IMR-90 (cell line): ENCODE data around the gene CRCP. TPM values are rescaled to one million over a fixed set of nuclear protein-coding genes. Genes with fewer than 3 reads are reported as not detected.

ENCODE experiments used
- ATAC-seq: fragments of 200-7000 bp; cut with Tn5 transposase; 2 replicates; pipeline ENCODE4 v1.9.1; 2020; ENCODE audit warnings: low read depth, mild to moderate bottlenecking, moderate library complexity
- BruUV-seq: library from RNA; stranded (reverse); fragments of 400-500 nt; replicated peaks from 2 replicates; lab custom pipeline; 2021; lab: Mats Ljungman, UMichigan
- CTCF ChIA-PET: fragments of 300-600 bp; formaldehyde crosslinking; extraction: SDS; loops from one replicate; lab custom pipeline; 2021; ENCODE audit warnings: antibody characterized with exemption; lab: Yijun Ruan, JAX
- POLR2A ChIA-PET: fragments of 300-600 bp; sonication (Branson Sonifier 250); formaldehyde crosslinking; loops from one replicate; lab custom pipeline; 2022; ENCODE audit warnings: antibody characterized with exemption; ENCODE audit not compliant: unreplicated experiment; lab: Charles Lee
- DNase-seq: peaks from one replicate; pipeline ENCODE4 v3.0.0; 2013
- H2AFZ ChIP-seq: replicated peaks from 2 replicates; pipeline ENCODE3; 2013; ENCODE audit warnings: low read length, mild to moderate bottlenecking; ENCODE audit not compliant: poor library complexity
- H2AK5ac ChIP-seq: 2 replicates; pipeline ENCODE4 v1.6.1; 2013; ENCODE audit warnings: low read depth, low read length, inconsistent platforms
- H2AK9ac ChIP-seq: replicated peaks from 2 replicates; pipeline ENCODE3; 2013; ENCODE audit warnings: mild to moderate bottlenecking, low read depth, low read length, moderate library complexity; ENCODE audit not compliant: poor library complexity
- H2BK120ac ChIP-seq: 2 replicates; pipeline ENCODE4 v1.6.1; 2013; ENCODE audit warnings: low read depth, low read length, inconsistent platforms
- H2BK15ac ChIP-seq: 3 replicates; pipeline ENCODE4 v1.6.1; 2013; ENCODE audit warnings: low read depth, low read length, inconsistent platforms
- H2BK20ac ChIP-seq: 2 replicates; pipeline ENCODE4 v1.6.1; 2013; ENCODE audit warnings: low read depth, mild to moderate bottlenecking, inconsistent platforms, low read length, moderate library complexity
- H2BK5ac ChIP-seq: 2 replicates; pipeline ENCODE4 v1.6.1; 2013; ENCODE audit warnings: mild to moderate bottlenecking, low read depth, low read length, inconsistent platforms; ENCODE audit not compliant: poor library complexity, severe bottlenecking
- H3K14ac ChIP-seq: replicated peaks from 2 replicates; pipeline ENCODE4 v1.6.1; 2013; ENCODE audit warnings: low read depth, low read length, inconsistent platforms
- H3K18ac ChIP-seq: 2 replicates; pipeline ENCODE4 v1.6.1; 2013; ENCODE audit warnings: low read depth, low read length, control low read depth
- H3K23ac ChIP-seq: 2 replicates; pipeline ENCODE4 v1.6.1; 2013; ENCODE audit warnings: low read depth, low read length, inconsistent platforms
- H3K27ac ChIP-seq: 2 replicates; pipeline ENCODE4 v1.5.1; 2013; ENCODE audit warnings: mild to moderate bottlenecking, control low read depth, low read length; ENCODE audit not compliant: insufficient read depth
- H3K27me3 ChIP-seq: 2 replicates; pipeline ENCODE4 v1.6.1; 2013; ENCODE audit warnings: low read length; ENCODE audit not compliant: control insufficient read depth, insufficient read depth
- H3K36me3 ChIP-seq: 2 replicates; pipeline ENCODE4 v1.6.1; 2013; ENCODE audit warnings: low read length, mixed read lengths; ENCODE audit not compliant: control insufficient read depth, insufficient read depth
- H3K4ac ChIP-seq: 2 replicates; pipeline ENCODE4 v1.6.1; 2013; ENCODE audit warnings: low read depth, low read length, inconsistent platforms
- H3K4me1 ChIP-seq: 2 replicates; pipeline ENCODE4 v1.6.1; 2013; ENCODE audit warnings: low read length, mixed read lengths; ENCODE audit not compliant: control insufficient read depth, insufficient read depth
- H3K4me2 ChIP-seq: 2 replicates; pipeline ENCODE4 v1.6.1; 2013; ENCODE audit warnings: low read depth, mild to moderate bottlenecking, control low read depth, low read length, moderate library complexity
- H3K4me3 ChIP-seq: 2 replicates; pipeline ENCODE4 v1.5.1; 2013; ENCODE audit warnings: low read depth, mild to moderate bottlenecking, control low read depth, low read length, moderate library complexity; ENCODE audit not compliant: insufficient read depth
- H3K56ac ChIP-seq: 2 replicates; pipeline ENCODE4 v1.6.1; 2013; ENCODE audit warnings: low read length, inconsistent platforms; ENCODE audit not compliant: insufficient read depth; ENCODE audit errors: extremely low read depth
- H3K79me1 ChIP-seq, 2 experiments: 2 replicates each; pipeline ENCODE4 v1.6.1; 2013; ENCODE audit warnings: low read length in 2 of 2, inconsistent platforms in 1 of 2, low read depth in 1 of 2
- H3K9ac ChIP-seq: 2 replicates; pipeline ENCODE4 v1.6.1; 2013; ENCODE audit warnings: low read depth, low read length, control low read depth
- H3K9me1 ChIP-seq: 2 replicates; pipeline ENCODE4 v1.6.1; 2013; ENCODE audit warnings: low read length, inconsistent platforms; ENCODE audit not compliant: insufficient read depth
- H3K9me3 ChIP-seq: 2 replicates; pipeline ENCODE4 v1.6.1; 2013; ENCODE audit warnings: low read length; ENCODE audit not compliant: control insufficient read depth, insufficient read depth
- H4K20me1 ChIP-seq: 2 replicates; pipeline ENCODE4 v1.6.1; 2013; ENCODE audit warnings: low read length, inconsistent platforms; ENCODE audit not compliant: insufficient read depth
- H4K5ac ChIP-seq: 2 replicates; pipeline ENCODE4 v1.6.1; 2013; ENCODE audit warnings: mild to moderate bottlenecking, low read depth, low read length, control low read depth
- H4K8ac ChIP-seq, 2 experiments: 2 replicates each; pipeline ENCODE4 v1.6.1; 2013; ENCODE audit warnings: low read depth in 2 of 2, low read length in 2 of 2, control low read depth in 1 of 2, inconsistent platforms in 1 of 2
- H4K91ac ChIP-seq: 2 replicates; pipeline ENCODE4 v1.6.1; 2013; ENCODE audit warnings: low read depth, low read length, inconsistent platforms; ENCODE audit not compliant: insufficient read depth
- ELK1 ChIP-seq: fragments of 150-350 bp; IDR thresholded peaks from 2 replicates; pipeline ENCODE4 v1.6.1; 2016; ENCODE audit warnings: low read depth, mild to moderate bottlenecking, low read length, moderate library complexity, borderline replicate concordance
- FOS ChIP-seq: fragments of 150-350 bp; IDR thresholded peaks from 2 replicates; pipeline ENCODE4 v1.6.1; 2016; ENCODE audit warnings: low read depth, low read length
- MXI1 ChIP-seq: IDR thresholded peaks from 2 replicates; pipeline ENCODE4 v1.6.1; 2012; ENCODE audit warnings: low read depth, mild to moderate bottlenecking, low read length, moderate library complexity, borderline replicate concordance
- RCOR1 ChIP-seq: IDR thresholded peaks from 2 replicates; pipeline ENCODE4 v1.6.1; 2012; ENCODE audit warnings: mild to moderate bottlenecking, low read length, improper control_type of control experiment; ENCODE audit not compliant: insufficient replicate concordance
- WGBS, 2 experiments: methylation state at CpG; one replicate each; pipeline versions ENCODE4 v1.1.5 to v1.1.7; 2013; ENCODE audit warnings: missing lambda C conversion rate in 2 of 2; ENCODE audit not compliant: insufficient read length in 1 of 2; ENCODE audit errors: extremely low coverage in 2 of 2; 5-methylcytosine and 5-hydroxymethylcytosine counted together
- dilution Hi-C: fragments of 300-500 bp; cut with HindIII; formaldehyde crosslinking; loops from one replicate; pipeline ENCODE4 v1.14.3; 2018; ENCODE audit warnings: low sequenced_read_pairs; ENCODE audit not compliant: unreplicated experiment
- in situ Hi-C: fragments of 300-500 bp; cut with MboI; formaldehyde crosslinking; loops from 3 replicates; pipeline ENCODE4 v1.14.3; 2019; ENCODE audit warnings: low sequenced_read_pairs, inconsistent platforms, mixed read lengths
- intact Hi-C: fragments of 100-400 bp; cut with micrococcal nuclease; formaldehyde crosslinking; loops from 2 replicates; pipeline ENCODE4 v1.10.0; 2022
- polyA plus RNA-seq, 3 experiments: library from polyadenylated mRNA; depleted of rRNA; stranded (reverse); fragments of >200 nt; gene quantifications; 2 replicates each; pipeline ENCODE4 v1.2.3, GENCODE V29; 2012; ENCODE audit warnings: low replicate concordance in 1 of 3
- total RNA-seq: library from RNA; depleted of rRNA; stranded (reverse); fragments of >200 nt; gene quantifications from 2 replicates; pipeline ENCODE4 v1.2.3, GENCODE V29; 2012

CRCP gene
- total and polyA plus RNA-seq, 2 of the 4 experiments (the other 2 are of a cell fraction) = 22.9 to 37.5 TPM

DNA sequence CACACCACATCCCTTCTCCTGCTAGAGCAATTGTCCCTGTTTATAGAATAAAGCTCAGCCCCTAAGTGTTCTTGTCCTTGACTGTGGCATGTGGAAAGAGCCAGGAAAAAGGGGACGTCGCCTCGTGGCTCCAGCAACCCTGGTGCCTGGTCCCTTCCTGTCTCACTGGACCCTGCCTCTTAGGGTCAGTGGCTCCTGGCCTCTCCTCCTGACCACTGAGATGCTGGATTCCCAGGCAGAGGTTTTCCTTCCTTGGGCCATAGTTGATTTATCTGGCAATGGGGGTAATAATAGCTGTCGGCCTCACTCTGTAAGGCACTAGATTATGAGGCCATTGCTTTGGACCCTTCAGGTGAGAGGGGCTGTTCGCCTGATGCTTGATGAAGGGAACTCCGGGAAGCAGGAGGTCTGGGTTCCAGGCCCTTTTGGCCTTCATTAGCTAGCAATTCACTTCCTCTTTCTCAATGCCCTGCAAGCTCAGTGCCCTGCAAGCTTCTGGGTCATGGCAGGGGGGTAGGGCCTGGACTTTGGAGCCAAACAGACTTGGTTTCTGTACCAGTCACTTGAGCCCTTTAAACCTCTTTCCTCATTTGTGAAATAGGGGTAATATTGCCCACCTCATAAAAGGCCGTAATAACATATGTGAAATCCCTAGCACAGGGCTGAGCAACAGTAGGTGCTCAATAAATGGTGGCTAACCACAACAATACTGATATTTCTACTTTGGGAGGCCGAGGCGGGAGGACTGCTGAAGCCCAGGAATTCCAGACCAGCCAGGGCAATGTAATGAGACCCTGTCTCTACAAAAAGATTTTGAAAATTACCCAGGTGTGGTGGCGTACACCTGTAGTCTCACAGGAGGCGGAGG, 38.0 kb upstream of the CRCP start:
- in situ Hi-C loops = no loop called here
- Histone ChIP-seq H2BK20ac (no peak overlapping the region), H3K9ac (peak overlapping the region; percentile 74), H3K56ac (no peak overlapping the region), H4K20me1 (no peaks in the 10 kb centered on the region), H4K91ac (peak overlapping the region; percentile 54; the same call in 1 of the 2 replicates), H3K4me3 (peak overlapping the region; percentile 95), H2AK5ac (peak overlapping the region; percentile 52), H3K79me1 (peaks cover 20 to 39% of the 10 kb centered on the region in 2 experiments), H2BK120ac (no peak overlapping the region), H4K5ac (no peak overlapping the region; the same call in 1 of the 2 replicates), H3K36me3 (peaks cover 8% of the 10 kb centered on the region), H2BK5ac (peak overlapping the region; percentile 80), H3K18ac (peak overlapping the region; percentile 21; the same call in 1 of the 2 replicates), H3K23ac (peak overlapping the region; percentile 4), H2AK9ac (peak overlapping the region; percentile 95), H3K4ac (peak overlapping the region; percentile 82), H3K9me1 (peaks cover 7% of the 10 kb centered on the region), H3K4me1 (peaks cover 7% of the 10 kb centered on the region), H3K14ac (peak overlapping the region; percentile 94), H3K27ac (peak overlapping the region; percentile 69), H3K27me3 (no peaks in the 10 kb centered on the region), H3K4me2 (peak overlapping the region; percentile 97), H2AFZ (peak overlapping the region; percentile 98), H4K8ac (peak overlapping the region in 1 of 2 experiments; percentile 66; a peak in 1 of 4 replicates), H2BK15ac (no peak overlapping the region), H3K9me3 (no peaks in the 10 kb centered on the region)
- no TSS peak for BruUV-seq
- CTCF ChIA-PET = no interaction called here
- DNase-seq (no peak), ATAC-seq (no peak)
- dilution Hi-C loops = no loop called here
- 100% methylated on average over 3 of the region's 11 CpGs; no CpG with 5 or more reads in 1 of the 2 experiments for WGBS, 2 experiments
- POLR2A ChIA-PET = no interaction called here
- intact Hi-C loops = loop anchor here (1.0 kb wide), 1 partner anchor 46 kb away; no protein-coding TSS in a partner anchor
- TF ChIP-seq RCOR1 (no peak), FOS (no peak), MXI1 (no peak), ELK1 (no peak)
